ENCODE results near the gene SESN2.
A peak's percentile ranks its signal among the peaks of the same experiment; 100 is the strongest.

The SESN2 gene

GRCh38 chr1:28257736-28258135 is 1.6 kb upstream of the SESN2 start:
- TF ChIP-seq TARDBP (IDR thresholded peaks at IDR 0.05), result no peak
- TF ChIP-seq FOXK2 (IDR thresholded peaks at IDR 0.05), result no peak
- TF ChIP-seq ELF4 (IDR thresholded peaks at IDR 0.05), result no peak
- DNase-seq (ENCODE audit: extremely low spot score), result no peak
- ChIA-PET CTCF (interaction anchor here (2.2 kb wide), 1 partner anchor 9 kb away, joined by 20 read pairs; no protein-coding TSS in a partner anchor), POLR2A (interaction anchor here (0.9 to 7.2 kb wide), 5 partner anchors 8 to 69 kb away, joined by 3 to 89 read pairs (median 7); partner anchors contain the start of gene ATP5IF1)

- ChIA-PET CTCF (interaction anchor here (0.6 to 2.2 kb wide), 2 partner anchors 10 to 30 kb away, joined by 3 to 20 read pairs; no protein-coding TSS in a partner anchor), POLR2A (interaction anchor here (0.6 to 7.2 kb wide), 11 partner anchors 9 to 923 kb away, joined by 3 to 89 read pairs (median 5); partner anchors contain the start of genes ATP5IF1, EYA3, MED18 and PHACTR4)
- no peak for DNase-seq (ENCODE audit: extremely low spot score)
- TF ChIP-seq PKNOX1 (IDR thresholded peaks at IDR 0.05) (no peak), CTBP1 (IDR thresholded peaks at IDR 0.05; ENCODE audit: borderline replicate concordance) (no peak)
Observed at GRCh38 chr1:28258628-28259251, 578 bp upstream of the SESN2 start.

GRCh38 chr1:28259934-28260802 is 850 bp downstream of the SESN2 start:
- peak; percentile 78 for DNase-seq (ENCODE audit: extremely low spot score)
- CTCF ChIA-PET, result interaction anchor here (0.7 to 1.1 kb wide), 2 partner anchors 12 to 24 kb away, joined by 3 to 5 read pairs; partner anchors contain the start of gene ATP5IF1
- POLR2A ChIA-PET, result interaction anchor here (0.7 to 7.2 kb wide), 16 partner anchors 9 to 172 kb away, joined by 3 to 89 read pairs (median 4); partner anchors contain the start of genes ATP5IF1, EYA3, MED18 and PHACTR4
- TF ChIP-seq FOXK2 (IDR thresholded peaks at IDR 0.05) (no peak), L3MBTL2 (conservative IDR thresholded peaks at IDR 0.05) (no peak)

- TF ChIP-seq BHLHE40 (IDR thresholded peaks at IDR 0.05; ENCODE audit: borderline replicate concordance), result no peak
- TF ChIP-seq NFRKB (IDR thresholded peaks at IDR 0.05), result no peak
- no peak for TF ChIP-seq HDGF (IDR thresholded peaks at IDR 0.05; ENCODE audit: borderline replicate concordance)
- TF ChIP-seq FOXM1 (IDR thresholded peaks at IDR 0.05; ENCODE audit: borderline replicate concordance), result no peak; the same call in 1 of the 2 replicates
- no peak for TF ChIP-seq LEF1 (IDR thresholded peaks at IDR 0.05; ENCODE audit: borderline replicate concordance)
- TF ChIP-seq SP1 (IDR thresholded peaks at IDR 0.05), result no peak
- TF ChIP-seq CTBP1 (IDR thresholded peaks at IDR 0.05; ENCODE audit: borderline replicate concordance), result no peak
- no peak for TF ChIP-seq ZNF384 (IDR thresholded peaks at IDR 0.05)
- TF ChIP-seq ELF4 (IDR thresholded peaks at IDR 0.05), result no peak
- no peak for TF ChIP-seq SUZ12 (IDR thresholded peaks at IDR 0.05)
- TF ChIP-seq FOXA1 (IDR thresholded peaks at IDR 0.05), result no peak
- TF ChIP-seq TARDBP (IDR thresholded peaks at IDR 0.05), result no peak
- TF ChIP-seq L3MBTL2 (conservative IDR thresholded peaks at IDR 0.05), result no peak
- ChIA-PET POLR2A (interaction anchor here (1.2 to 7.2 kb wide), 7 partner anchors 8 to 108 kb away, joined by 4 to 89 read pairs (median 8); partner anchors contain the start of genes ATP5IF1, MED18 and PHACTR4), CTCF (no interaction called here)
- no peak for DNase-seq (ENCODE audit: extremely low spot score)
Observed at GRCh38 chr1:28260803-28261174, 1.5 kb downstream of the SESN2 start.

GRCh38 chr1:28264897-28265296 is 5.6 kb downstream of the SESN2 start:
- ChIA-PET CTCF (interaction anchor here (2.7 kb wide), 1 partner anchor 16 kb away, joined by 8 read pairs; no protein-coding TSS in a partner anchor), POLR2A (interaction anchor here (2.2 to 2.8 kb wide), 2 partner anchors 16 to 64 kb away, joined by 13 to 14 read pairs; partner anchors contain the start of gene MED18)
- no peak for DNase-seq (ENCODE audit: extremely low spot score)
- TF ChIP-seq FOXA1 (IDR thresholded peaks at IDR 0.05), result no peak
- 0 out of 2 replicates have a peak, but pooled peaks have one; percentile 69 for TF ChIP-seq HDGF (IDR thresholded peaks at IDR 0.05; ENCODE audit: borderline replicate concordance)

- CTCF ChIA-PET, result interaction anchor here (2.7 kb wide), 1 partner anchor 17 kb away, joined by 8 read pairs; no protein-coding TSS in a partner anchor
Observed at GRCh38 chr1:28265577-28265976, 6.3 kb downstream of the SESN2 start.

GRCh38 chr1:28266920-28267322 is 7.6 kb downstream of the SESN2 start:
- peak; percentile 45 for DNase-seq (ENCODE audit: extremely low spot score)
- POLR2A ChIA-PET, result interaction anchor here (0.8 to 2.8 kb wide), 5 partner anchors 9 to 62 kb away, joined by 3 to 14 read pairs (median 6); partner anchors contain the start of genes ATP5IF1 and MED18
- CTCF ChIA-PET, result interaction anchor here (0.6 kb wide), 1 partner anchor 32 kb away, joined by 4 read pairs; no protein-coding TSS in a partner anchor
- TF ChIP-seq L3MBTL2 (conservative IDR thresholded peaks at IDR 0.05) (no peak), BHLHE40 (IDR thresholded peaks at IDR 0.05; ENCODE audit: borderline replicate concordance) (no peak), ARNT (IDR thresholded peaks at IDR 0.05) (no peak), ELF4 (IDR thresholded peaks at IDR 0.05) (no peak), FOXM1 (IDR thresholded peaks at IDR 0.05; ENCODE audit: borderline replicate concordance) (no peak), SUZ12 (IDR thresholded peaks at IDR 0.05) (no peak), TARDBP (IDR thresholded peaks at IDR 0.05) (no peak), LEF1 (IDR thresholded peaks at IDR 0.05; ENCODE audit: borderline replicate concordance) (no peak), SP1 (IDR thresholded peaks at IDR 0.05) (no peak), FOXA1 (IDR thresholded peaks at IDR 0.05) (no peak), CTBP1 (IDR thresholded peaks at IDR 0.05; ENCODE audit: borderline replicate concordance) (no peak), PKNOX1 (IDR thresholded peaks at IDR 0.05) (no peak)

More at GRCh38 chr1:28265577-28265976, 6.3 kb downstream of the SESN2 start:
- TF ChIP-seq ELF4 (IDR thresholded peaks at IDR 0.05), result no peak
- TF ChIP-seq BHLHE40 (IDR thresholded peaks at IDR 0.05; ENCODE audit: borderline replicate concordance), result no peak
- TF ChIP-seq L3MBTL2 (conservative IDR thresholded peaks at IDR 0.05), result no peak
- TF ChIP-seq FOXK2 (IDR thresholded peaks at IDR 0.05), result no peak
- no peak for TF ChIP-seq NFRKB (IDR thresholded peaks at IDR 0.05)
- POLR2A ChIA-PET, result interaction anchor here (1.8 to 2.8 kb wide), 2 partner anchors 17 to 30 kb away, joined by 6 to 14 read pairs; partner anchors contain the start of gene ATP5IF1
- DNase-seq (ENCODE audit: extremely low spot score), result no peak
